Measurements from ENCODE around the gene USP6.
A peak's percentile ranks its signal among the peaks of the same experiment; 100 is the strongest.
"Not testable (repeated sequence)": the region's sequence is repeated elsewhere in the genome, so short reads cannot be mapped to it uniquely, and the experiment has no call there.

Gene USP6

GRCh38 chr17:5221912-5222311 lies 106.1 kb downstream of the USP6 start:
- Mint-ChIP-seq H3K4me3 (peak overlapping the region; percentile 44), H3K27ac (peak overlapping the region; percentile 75), H3K4me1 (peaks cover 37% of the 10 kb centered on the region)
- not testable (repeated sequence) for H3K36me3 Mint-ChIP-seq; H3K9me3 Mint-ChIP-seq; DNase-seq (ENCODE audit: low spot score in 2 of 2); ATAC-seq
